K562 (cell line): ENCODE results near the gene TMSB4X. TPM values are rescaled to one million over a fixed set of nuclear protein-coding genes. Genes with fewer than 3 reads are reported as not detected.

ENCODE experiments used
- ATAC-seq: fragments of 200-7000 bp; cut with Tn5 transposase; 3 replicates; pipeline ENCODE4 v1.9.1; 2020; ENCODE audit warnings: moderate library complexity
- BruUV-seq: library from RNA; stranded (reverse); fragments of 400-500 nt; replicated peaks from 2 replicates; lab custom pipeline; 2021; lab: Mats Ljungman, UMichigan
- CTCF ChIA-PET: fragments of 300-600 bp; formaldehyde crosslinking; extraction: SDS; loops from one replicate; lab custom pipeline; 2021; ENCODE audit warnings: low intra/inter-chr PET ratio; lab: Yijun Ruan, JAX
- POLR2A ChIA-PET: fragments of 300-600, 350-650 bp; sonication (Branson Sonifier 250); formaldehyde crosslinking; extraction: SDS; loops from one replicate; lab custom pipeline; 2021; ENCODE audit warnings: antibody characterized with exemption, inconsistent platforms; lab: Yijun Ruan, JAX
- DNase-seq, 4 experiments: peaks; one replicate each; pipeline versions ENCODE4 v3.0.0 to v3.0.0-alpha.2; 2011 to 2018; ENCODE audit warnings: low spot score in 3 of 4, mixed read lengths in 3 of 4; ENCODE audit errors: extremely low read depth in 1 of 4
- FAIRE-seq: peaks from 2 replicates; lab custom pipeline; 2011; peaks lifted over from hg19 to GRCh38; lab: Jason Lieb, UNC
- H2AFZ ChIP-seq: 2 replicates; pipeline ENCODE4 v1.6.0; 2011; ENCODE audit warnings: low read depth, low read length, control low read depth, inconsistent platforms
- H3K27ac ChIP-seq: fragments of 200-600 bp; 3 replicates; pipeline ENCODE4 v1.8.0; 2011; ENCODE audit warnings: low read depth, mild to moderate bottlenecking, control low read depth, inconsistent platforms, low read length, moderate library complexity, mixed read lengths; ENCODE audit errors: extremely low read depth
- H3K27me3 ChIP-seq, 2 experiments: fragments of 300-600 bp in 1 of 2; 2 replicates in 1 of 2; 3 replicates in 1 of 2; pipeline versions ENCODE4 v1.6.0 to v1.8.0; 2011; ENCODE audit warnings: inconsistent platforms in 2 of 2, low read length in 2 of 2, mild to moderate bottlenecking in 1 of 2, mixed read lengths in 1 of 2, moderate library complexity in 1 of 2; ENCODE audit not compliant: control insufficient read depth in 2 of 2, insufficient read depth in 2 of 2
- H3K36me3 ChIP-seq: fragments of 300-600 bp; 3 replicates; pipeline ENCODE4 v1.8.0; 2011; ENCODE audit warnings: mild to moderate bottlenecking, low read length, inconsistent platforms; ENCODE audit not compliant: control insufficient read depth, insufficient read depth
- H3K4me1 ChIP-seq, 2 experiments: fragments of 200-600 bp in 1 of 2; replicated peaks in 1 of 2; 2 replicates in 1 of 2; 3 replicates in 1 of 2; pipeline versions ENCODE4 v1.5.1 to v1.8.0; 2011; ENCODE audit warnings: inconsistent platforms in 2 of 2, low read length in 2 of 2, mild to moderate bottlenecking in 1 of 2, mixed read lengths in 1 of 2, moderate library complexity in 1 of 2; ENCODE audit not compliant: control insufficient read depth in 2 of 2, insufficient read depth in 2 of 2
- H3K4me2 ChIP-seq: 2 replicates; pipeline ENCODE4 v1.6.1; 2011; ENCODE audit warnings: low read length, control low read depth, inconsistent platforms, mixed read lengths; ENCODE audit not compliant: insufficient read depth
- H3K4me3 ChIP-seq: fragments of 200-600 bp; sonication (generic), shearing (Covaris generic); 2 replicates; pipeline ENCODE4 v1.5.1; 2016; ENCODE audit warnings: control low read depth, inconsistent platforms
- H3K79me2 ChIP-seq: fragments of 200-600 bp; 3 replicates; pipeline ENCODE4 v1.8.0; 2011; ENCODE audit warnings: low read length, inconsistent platforms; ENCODE audit not compliant: control insufficient read depth, insufficient read depth
- H3K9ac ChIP-seq, 2 experiments: 2 replicates each; pipeline versions ENCODE4 v1.6.0 to v1.6.1; 2011; ENCODE audit warnings: low read depth in 2 of 2, low read length in 2 of 2, control low read depth in 1 of 2, inconsistent platforms in 1 of 2, mild to moderate bottlenecking in 1 of 2, mixed read lengths in 1 of 2; ENCODE audit not compliant: insufficient read depth in 1 of 2
- H3K9me1 ChIP-seq: one replicate; pipeline ENCODE4 v1.6.0; 2011; ENCODE audit warnings: inconsistent platforms, mild to moderate bottlenecking, low read length, moderate library complexity; ENCODE audit not compliant: control insufficient read depth, insufficient read depth
- H3K9me3 ChIP-seq: replicated peaks from 2 replicates; pipeline ENCODE4 v1.5.1; 2011; ENCODE audit warnings: low read depth, low read length, inconsistent platforms; ENCODE audit not compliant: control insufficient read depth, insufficient read depth
- H4K20me1 ChIP-seq: replicated peaks from 2 replicates; pipeline ENCODE4 v1.6.1; 2011; ENCODE audit warnings: low read length, inconsistent platforms, mixed read lengths; ENCODE audit not compliant: control insufficient read depth, insufficient read depth
- BRCA1 ChIP-seq, 2 experiments: fragments of 450-650 bp in 1 of 2; sonication (generic) in 1 of 2; formaldehyde crosslinking in 1 of 2; IDR thresholded peaks; 2 replicates each; pipeline versions ENCODE4 v1.5.0 to v1.6.1; 2017 to 2020; ENCODE audit warnings: mild to moderate bottlenecking in 1 of 2, missing genetic modification reagents in 1 of 2
- EP400 ChIP-seq: fragments of 450-650 bp; IDR thresholded peaks from 2 replicates; pipeline ENCODE4 v1.6.1; 2017; ENCODE audit warnings: antibody characterized with exemption, mild to moderate bottlenecking, moderate library complexity
- GATA2 ChIP-seq: sonication (generic); formaldehyde crosslinking; IDR thresholded peaks from 2 replicates; pipeline ENCODE4 v1.4.0; 2020; ENCODE audit warnings: mild to moderate bottlenecking, missing genetic modification reagents
- GATAD2B ChIP-seq: fragments of 450-650 bp; IDR thresholded peaks from 2 replicates; pipeline ENCODE4 v1.6.1; 2017; ENCODE audit warnings: mild to moderate bottlenecking, borderline replicate concordance
- MAFK ChIP-seq: IDR thresholded peaks from 2 replicates; pipeline ENCODE4 v1.6.1; 2011; ENCODE audit warnings: low read length, improper control_type of control experiment
- MECOM ChIP-seq: fragments of 250-450 bp; sonication (Bioruptor Pico); IDR thresholded peaks from 2 replicates; pipeline ENCODE4 v1.8.0; 2022; ENCODE audit warnings: inconsistent platforms
- MED1 ChIP-seq: sonication (generic); formaldehyde crosslinking; IDR thresholded peaks from 2 replicates; pipeline ENCODE4 v1.8.1; 2023; ENCODE audit warnings: missing genetic modification reagents, borderline replicate concordance
- MYNN ChIP-seq, 2 experiments: sonication (generic); formaldehyde crosslinking in 1 of 2; IDR thresholded peaks; 2 replicates each; pipeline versions ENCODE4 v1.5.0 to v1.6.1; 2016 to 2020; ENCODE audit warnings: antibody characterized with exemption in 1 of 2, missing genetic modification reagents in 1 of 2
- PCBP1 ChIP-seq: fragments of 200-400 bp; formaldehyde crosslinking; IDR thresholded peaks from 2 replicates; pipeline ENCODE4 v1.6.1; 2018; ENCODE audit warnings: mild to moderate bottlenecking, low read depth, low read length; ENCODE audit not compliant: poor library complexity, severe bottlenecking
- WGBS: fragments of 100-300 bp; shearing (Covaris generic); methylation state at CpG from one replicate; pipeline ENCODE4 v1.1.6; 2016; ENCODE audit warnings: low coverage, mixed read lengths; ENCODE audit not compliant: insufficient coverage; ENCODE audit errors: missing lambda C conversion rate; 5-methylcytosine and 5-hydroxymethylcytosine counted together
- in situ Hi-C: fragments of 300-500 bp; cut with MboI; formaldehyde crosslinking; loops from 4 replicates; pipeline ENCODE4 v1.15.0; 2018; ENCODE audit warnings: inconsistent platforms, mixed read lengths
- intact Hi-C: fragments of 100-400 bp; cut with micrococcal nuclease; formaldehyde crosslinking; loops from 2 replicates; pipeline ENCODE4 v1.14.2; 2022
- polyA plus RNA-seq, 8 experiments: library from polyadenylated mRNA; depleted of rRNA in 4 of 8; stranded (reverse) in 5 of 8; unstranded in 3 of 8; fragments of >200 nt; fragmentation: Nextera tagmentation in 2 of 8; fragmentation: Illumina TruSeq in 1 of 8; extraction: Ambion mirVana in 2 of 8; extraction: Trizol in 1 of 8; gene quantifications; 2 replicates each; pipeline versions ENCODE4 v1.2.1 to v1.2.3, GENCODE V29; 2011 to 2014; ENCODE audit warnings: inconsistent platforms in 1 of 8, missing spikeins in 1 of 8
- total RNA-seq, 7 experiments: library from RNA; depleted of rRNA in 6 of 7; stranded (reverse); fragments of >200 nt in 6 of 7; fragmentation: Illumina TruSeq in 2 of 7; extraction: Trizol in 2 of 7; gene quantifications; 2 replicates each; pipeline versions ENCODE4 v1.2.1 to v1.2.3, GENCODE V29; 2011 to 2021; ENCODE audit warnings: low replicate concordance in 1 of 7
- TF ChIP-seq, protein P1 (sequence below): fragments of 250-450 bp; sonication (Bioruptor Pico); IDR thresholded peaks from 2 replicates; pipeline ENCODE4 v1.5.1; 2021; ENCODE audit warnings: mild to moderate bottlenecking
- TF ChIP-seq, protein P2 (sequence below): fragments of 250-450 bp; sonication (Bioruptor Pico); IDR thresholded peaks from 2 replicates; pipeline ENCODE4 v1.5.0; 2021; ENCODE audit warnings: mild to moderate bottlenecking, borderline replicate concordance
- TF ChIP-seq, protein P3 (sequence below): sonication (generic); formaldehyde crosslinking; IDR thresholded peaks from 2 replicates; pipeline ENCODE4 v1.4.0; 2020; ENCODE audit warnings: mild to moderate bottlenecking, missing genetic modification reagents
- TF ChIP-seq, protein P4 (sequence below): fragments of 250-450 bp; sonication (Bioruptor Pico); IDR thresholded peaks from 2 replicates; pipeline ENCODE4 v1.8.0; 2022; ENCODE audit warnings: moderate library complexity, mild to moderate bottlenecking, inconsistent platforms

The TMSB4X gene
- total and polyA plus RNA-seq, 9 of the 15 experiments (the other 6 are each of a cell fraction or from before 2014, with no cell fraction given), result 1,035 to 2,035 (median 1,529) TPM

DNA sequence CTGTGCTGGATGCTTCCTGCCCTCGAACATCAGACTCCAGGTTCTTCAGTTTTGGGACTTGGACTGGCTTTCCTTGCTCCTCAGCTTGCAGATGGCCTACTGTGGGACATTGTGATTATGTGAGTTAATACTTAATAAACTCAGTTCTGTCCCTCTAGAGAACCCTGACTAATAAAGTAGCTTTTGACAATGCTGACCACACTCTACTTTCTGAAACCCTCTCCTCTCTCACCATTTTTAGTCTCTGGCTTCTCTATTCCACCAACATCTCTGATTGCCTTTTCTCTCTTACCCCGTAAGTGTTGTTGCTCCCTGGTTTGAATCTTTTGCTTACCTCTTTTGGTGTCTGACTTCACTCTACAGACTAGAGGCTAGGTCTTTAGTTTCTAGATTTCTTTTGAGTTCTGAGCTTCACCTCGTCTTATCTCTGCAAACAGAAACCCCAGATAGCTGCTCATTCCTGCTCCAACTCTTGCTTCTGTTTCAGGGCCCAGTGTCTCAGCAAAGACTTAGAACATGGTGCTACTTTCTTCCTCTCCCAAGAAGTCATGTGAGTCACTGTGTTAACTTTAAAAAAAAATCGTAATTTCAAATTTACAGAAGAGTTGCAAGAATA is 11.4 kb downstream of the TMSB4X start (continued):
- TF ChIP-seq, protein P1, sequence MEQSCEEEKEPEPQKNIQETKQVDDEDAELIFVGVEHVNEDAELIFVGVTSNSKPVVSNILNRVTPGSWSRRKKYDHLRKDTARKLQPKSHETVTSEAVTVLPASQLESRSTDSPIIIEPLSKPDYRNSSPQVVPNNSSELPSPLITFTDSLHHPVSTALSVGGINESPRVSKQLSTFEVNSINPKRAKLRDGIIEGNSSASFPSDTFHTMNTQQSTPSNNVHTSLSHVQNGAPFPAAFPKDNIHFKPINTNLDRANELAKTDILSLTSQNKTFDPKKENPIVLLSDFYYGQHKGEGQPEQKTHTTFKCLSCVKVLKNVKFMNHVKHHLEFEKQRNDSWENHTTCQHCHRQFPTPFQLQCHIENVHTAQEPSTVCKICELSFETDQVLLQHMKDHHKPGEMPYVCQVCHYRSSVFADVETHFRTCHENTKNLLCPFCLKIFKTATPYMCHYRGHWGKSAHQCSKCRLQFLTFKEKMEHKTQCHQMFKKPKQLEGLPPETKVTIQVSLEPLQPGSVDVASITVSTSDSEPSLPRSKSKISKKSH (CRISPR knock-in tag), result no peak

DNA sequence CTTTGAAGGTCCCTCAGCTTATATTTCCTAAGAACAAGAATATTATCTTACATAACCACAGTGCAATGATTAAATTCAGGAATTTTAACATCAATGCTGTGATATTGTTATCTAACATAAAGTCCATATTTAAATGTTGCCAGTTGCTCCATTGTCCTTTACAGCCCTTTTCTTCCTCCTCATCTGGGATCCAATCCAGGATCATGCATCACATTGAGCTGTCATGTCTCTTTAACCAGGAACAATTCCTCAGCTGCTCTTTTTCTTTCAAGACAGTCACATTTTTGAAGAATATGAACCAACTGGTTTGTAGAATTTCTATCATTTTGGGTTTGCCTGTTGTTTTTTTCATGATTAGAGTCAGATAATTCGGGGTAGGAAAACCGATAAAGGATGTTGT is 12.0 kb downstream of the TMSB4X start:
- no peaks in the 10 kb centered on the region for H3K9me1 ChIP-seq
- H3K27ac ChIP-seq, result peak overlapping the region; percentile 64; the same call in 2 of the 3 replicates
- no peak overlapping the region for H3K4me3 ChIP-seq
- peaks cover 0 to 31% of the 10 kb centered on the region in 2 experiments; a peak in 2 of 5 replicates for H3K4me1 ChIP-seq
- FAIRE-seq (no peak), DNase-seq (no peak), ATAC-seq (no peak)
- in situ Hi-C loops, result no loop called here
- no TSS peak for BruUV-seq
- no peak overlapping the region; a peak in 1 of 4 replicates for H3K9ac ChIP-seq
- intact Hi-C loops, result no loop called here
- H3K36me3 ChIP-seq, result no peaks in the 10 kb centered on the region
- no peaks in the 10 kb centered on the region for H3K79me2 ChIP-seq
- H4K20me1 ChIP-seq, result no peaks in the 10 kb centered on the region
- POLR2A ChIA-PET, result interaction anchor here (1.0 to 3.3 kb wide), 3 partner anchors 10 to 31 kb away, joined by 3 to 21 read pairs (median 3); partner anchors contain the start of gene TMSB4X
- H3K4me2 ChIP-seq, result no peak overlapping the region
- no peaks in the 10 kb centered on the region for H3K27me3 ChIP-seq
- peak overlapping the region; percentile 49; the same call in 1 of the 2 replicates for H2AFZ ChIP-seq
- CTCF ChIA-PET, result no interaction called here
- no peaks in the 10 kb centered on the region for H3K9me3 ChIP-seq
- 15% methylated on average over 2 of the region's 2 CpGs for WGBS
- TF ChIP-seq MED1 (CRISPR knock-in tag) (no peak), MAFK (no peak), GATA2 (CRISPR knock-in tag) (no peak), MYNN (IDR thresholded peaks at IDR 0.05) (no peak), MYNN (CRISPR knock-in tag; IDR thresholded peaks at IDR 0.05) (no peak), BRCA1 (IDR thresholded peaks at IDR 0.05) (no peak), BRCA1 (CRISPR knock-in tag; IDR thresholded peaks at IDR 0.05) (no peak), GATAD2B (no peak), MECOM (CRISPR knock-in tag) (no peak), EP400 (no peak), PCBP1 (no peak)
- TF ChIP-seq, protein P2, sequence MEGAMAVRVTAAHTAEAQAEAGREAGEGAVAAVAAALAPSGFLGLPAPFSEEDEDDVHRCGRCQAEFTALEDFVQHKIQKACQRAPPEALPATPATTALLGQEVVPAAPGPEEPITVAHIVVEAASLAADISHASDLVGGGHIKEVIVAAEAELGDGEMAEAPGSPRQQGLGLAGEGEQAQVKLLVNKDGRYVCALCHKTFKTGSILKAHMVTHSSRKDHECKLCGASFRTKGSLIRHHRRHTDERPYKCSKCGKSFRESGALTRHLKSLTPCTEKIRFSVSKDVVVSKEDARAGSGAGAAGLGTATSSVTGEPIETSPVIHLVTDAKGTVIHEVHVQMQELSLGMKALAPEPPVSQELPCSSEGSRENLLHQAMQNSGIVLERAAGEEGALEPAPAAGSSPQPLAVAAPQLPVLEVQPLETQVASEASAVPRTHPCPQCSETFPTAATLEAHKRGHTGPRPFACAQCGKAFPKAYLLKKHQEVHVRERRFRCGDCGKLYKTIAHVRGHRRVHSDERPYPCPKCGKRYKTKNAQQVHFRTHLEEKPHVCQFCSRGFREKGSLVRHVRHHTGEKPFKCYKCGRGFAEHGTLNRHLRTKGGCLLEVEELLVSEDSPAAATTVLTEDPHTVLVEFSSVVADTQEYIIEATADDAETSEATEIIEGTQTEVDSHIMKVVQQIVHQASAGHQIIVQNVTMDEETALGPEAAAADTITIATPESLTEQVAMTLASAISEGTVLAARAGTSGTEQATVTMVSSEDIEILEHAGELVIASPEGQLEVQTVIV, result no peak
- TF ChIP-seq, protein P3, sequence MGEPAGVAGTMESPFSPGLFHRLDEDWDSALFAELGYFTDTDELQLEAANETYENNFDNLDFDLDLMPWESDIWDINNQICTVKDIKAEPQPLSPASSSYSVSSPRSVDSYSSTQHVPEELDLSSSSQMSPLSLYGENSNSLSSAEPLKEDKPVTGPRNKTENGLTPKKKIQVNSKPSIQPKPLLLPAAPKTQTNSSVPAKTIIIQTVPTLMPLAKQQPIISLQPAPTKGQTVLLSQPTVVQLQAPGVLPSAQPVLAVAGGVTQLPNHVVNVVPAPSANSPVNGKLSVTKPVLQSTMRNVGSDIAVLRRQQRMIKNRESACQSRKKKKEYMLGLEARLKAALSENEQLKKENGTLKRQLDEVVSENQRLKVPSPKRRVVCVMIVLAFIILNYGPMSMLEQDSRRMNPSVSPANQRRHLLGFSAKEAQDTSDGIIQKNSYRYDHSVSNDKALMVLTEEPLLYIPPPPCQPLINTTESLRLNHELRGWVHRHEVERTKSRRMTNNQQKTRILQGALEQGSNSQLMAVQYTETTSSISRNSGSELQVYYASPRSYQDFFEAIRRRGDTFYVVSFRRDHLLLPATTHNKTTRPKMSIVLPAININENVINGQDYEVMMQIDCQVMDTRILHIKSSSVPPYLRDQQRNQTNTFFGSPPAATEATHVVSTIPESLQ (CRISPR knock-in tag), result no peak
- TF ChIP-seq, protein P4, sequence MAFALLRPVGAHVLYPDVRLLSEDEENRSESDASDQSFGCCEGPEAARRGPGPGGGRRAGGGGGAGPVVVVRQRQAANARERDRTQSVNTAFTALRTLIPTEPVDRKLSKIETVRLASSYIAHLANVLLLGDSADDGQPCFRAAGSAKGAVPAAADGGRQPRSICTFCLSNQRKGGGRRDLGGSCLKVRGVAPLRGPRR (CRISPR knock-in tag), result no peak
